ENCODE results near the gene CELF2.

- TF ChIP-seq CTCF (IDR thresholded peaks at IDR 0.05; ENCODE audit: low read depth, low read length, poor library complexity, severe bottlenecking) (no peak), EZH2phosphoT487 (IDR thresholded peaks at IDR 0.05; ENCODE audit: borderline replicate concordance, low read length) (no peak)
Observed at GRCh38 chr10:11237571-11237970, 219.9 kb downstream of the CELF2 start.

Data from DOHH2 (cell line).